ENCODE data around the gene CGN. TPM values are rescaled to one million over a fixed set of nuclear protein-coding genes. Genes with fewer than 3 reads are reported as not detected.

CGN gene
- total RNA-seq, 1 donor from 2014 or later = 2.0 TPM

- Mint-ChIP-seq H3K27me3 (ENCODE audit: unreplicated experiment) (peaks cover 13% of the 10 kb centered on the region), H3K9me3 (ENCODE audit: unreplicated experiment) (peaks cover 5% of the 10 kb centered on the region), H3K4me3 (ENCODE audit: unreplicated experiment) (no peak overlapping the region), H3K27ac (ENCODE audit: unreplicated experiment) (no peak overlapping the region), H3K36me3 (ENCODE audit: unreplicated experiment) (no peaks in the 10 kb centered on the region), H3K4me1 (ENCODE audit: low read depth, unreplicated experiment) (peaks cover 7% of the 10 kb centered on the region)
- DNase-seq = no peak
- TF ChIP-seq CTCF (IDR thresholded peaks at IDR 0.05; ENCODE audit: partially characterized antibody, unreplicated experiment) = no peak
Measured at GRCh38 chr1:151514366-151514765, 3.2 kb downstream of the CGN start.

GRCh38 chr1:151515265-151515664 lies 4.1 kb downstream of the CGN start:
- Mint-ChIP-seq H3K27ac (ENCODE audit: unreplicated experiment) (no peak overlapping the region), H3K4me3 (ENCODE audit: unreplicated experiment) (no peak overlapping the region), H3K9me3 (ENCODE audit: unreplicated experiment) (peaks cover 5% of the 10 kb centered on the region), H3K4me1 (ENCODE audit: low read depth, unreplicated experiment) (peaks cover 8% of the 10 kb centered on the region), H3K27me3 (ENCODE audit: unreplicated experiment) (peaks cover 14% of the 10 kb centered on the region), H3K36me3 (ENCODE audit: unreplicated experiment) (no peaks in the 10 kb centered on the region)
- TF ChIP-seq CTCF (IDR thresholded peaks at IDR 0.05; ENCODE audit: partially characterized antibody, unreplicated experiment) = no peak
- DNase-seq = no peak

GRCh38 chr1:151516031-151516511 lies 4.9 kb downstream of the CGN start:
- TF ChIP-seq CTCF (IDR thresholded peaks at IDR 0.05; ENCODE audit: partially characterized antibody, unreplicated experiment) = no peak
- H3K4me3 Mint-ChIP-seq (ENCODE audit: unreplicated experiment) = no peak overlapping the region
- peaks cover 8% of the 10 kb centered on the region for H3K4me1 Mint-ChIP-seq (ENCODE audit: low read depth, unreplicated experiment)
- H3K27me3 Mint-ChIP-seq (ENCODE audit: unreplicated experiment) = peaks cover 13% of the 10 kb centered on the region
- no peak for DNase-seq
- H3K27ac Mint-ChIP-seq (ENCODE audit: unreplicated experiment) = no peak overlapping the region
- no peaks in the 10 kb centered on the region for H3K36me3 Mint-ChIP-seq (ENCODE audit: unreplicated experiment)
- H3K9me3 Mint-ChIP-seq (ENCODE audit: unreplicated experiment) = no peaks in the 10 kb centered on the region

GRCh38 chr1:151518431-151518830 lies 7.2 kb downstream of the CGN start:
- Mint-ChIP-seq H3K4me3 (ENCODE audit: unreplicated experiment) (no peak overlapping the region), H3K4me1 (ENCODE audit: low read depth, unreplicated experiment) (peaks cover 7% of the 10 kb centered on the region), H3K27ac (ENCODE audit: unreplicated experiment) (no peak overlapping the region)

GRCh38 chr1:151518936-151519335 lies 7.7 kb downstream of the CGN start:
- no peak for DNase-seq
- H3K36me3 Mint-ChIP-seq (ENCODE audit: unreplicated experiment) = no peaks in the 10 kb centered on the region
- TF ChIP-seq CTCF (IDR thresholded peaks at IDR 0.05; ENCODE audit: partially characterized antibody, unreplicated experiment) = no peak
- H3K9me3 Mint-ChIP-seq (ENCODE audit: unreplicated experiment) = no peaks in the 10 kb centered on the region
- peaks cover 4% of the 10 kb centered on the region for H3K27me3 Mint-ChIP-seq (ENCODE audit: unreplicated experiment)
- no peak overlapping the region for H3K27ac Mint-ChIP-seq (ENCODE audit: unreplicated experiment)
- peaks cover 4% of the 10 kb centered on the region for H3K4me1 Mint-ChIP-seq (ENCODE audit: low read depth, unreplicated experiment)
- no peak overlapping the region for H3K4me3 Mint-ChIP-seq (ENCODE audit: unreplicated experiment)

More at GRCh38 chr1:151518431-151518830, 7.2 kb downstream of the CGN start:
- no peak for TF ChIP-seq CTCF (IDR thresholded peaks at IDR 0.05; ENCODE audit: partially characterized antibody, unreplicated experiment)
- H3K9me3 Mint-ChIP-seq (ENCODE audit: unreplicated experiment) = no peaks in the 10 kb centered on the region
- H3K36me3 Mint-ChIP-seq (ENCODE audit: unreplicated experiment) = no peaks in the 10 kb centered on the region
- DNase-seq = no peak
- H3K27me3 Mint-ChIP-seq (ENCODE audit: unreplicated experiment) = peaks cover 7% of the 10 kb centered on the region
